ENCODE results near the gene ANKRD60.

Gene ANKRD60

GRCh38 chr20:58238490-58238889 lies 10.0 kb upstream of the ANKRD60 start:
- no peak for TF ChIP-seq CTCF (conservative IDR thresholded peaks at IDR 0.05; ENCODE audit: low read depth, low read length)
- no peak for DNase-seq (ENCODE audit: low read depth)
- no peak overlapping the region for H3K4me3 ChIP-seq (ENCODE audit: low read length)

- H3K4me3 ChIP-seq (ENCODE audit: low read length): no peak overlapping the region
- DNase-seq (ENCODE audit: low read depth): no peak
- TF ChIP-seq CTCF (conservative IDR thresholded peaks at IDR 0.05; ENCODE audit: low read depth, low read length): no peak
Observed at GRCh38 chr20:58237318-58238132, 9.1 kb upstream of the ANKRD60 start.

GRCh38 chr20:58236612-58237317 lies 8.3 kb upstream of the ANKRD60 start:
- peak overlapping the region; percentile 57 for H3K4me3 ChIP-seq (ENCODE audit: low read length)
- TF ChIP-seq CTCF (conservative IDR thresholded peaks at IDR 0.05; ENCODE audit: low read depth, low read length): peak; percentile 92
- DNase-seq (ENCODE audit: low read depth): no peak

- no peak for DNase-seq (ENCODE audit: low read depth)
- no peak for TF ChIP-seq CTCF (conservative IDR thresholded peaks at IDR 0.05; ENCODE audit: low read depth, low read length)
- no peak overlapping the region for H3K4me3 ChIP-seq (ENCODE audit: low read length)
Observed at GRCh38 chr20:58235010-58235409, 6.6 kb upstream of the ANKRD60 start.

- H3K4me3 ChIP-seq (ENCODE audit: low read length): no peak overlapping the region
- DNase-seq (ENCODE audit: low read depth): no peak
- TF ChIP-seq CTCF (conservative IDR thresholded peaks at IDR 0.05; ENCODE audit: low read depth, low read length): peak; percentile 81
Observed at GRCh38 chr20:58233881-58234528, 5.6 kb upstream of the ANKRD60 start.

GRCh38 chr20:58233393-58233792 lies 4.9 kb upstream of the ANKRD60 start:
- no peak for DNase-seq (ENCODE audit: low read depth)
- no peak for TF ChIP-seq CTCF (conservative IDR thresholded peaks at IDR 0.05; ENCODE audit: low read depth, low read length)
- H3K4me3 ChIP-seq (ENCODE audit: low read length): no peak overlapping the region

Data from retinal pigment epithelial cell (primary cell).